ENCODE data around the gene KIF1A.
"Not testable (repeated sequence)": the region's sequence is repeated elsewhere in the genome, so short reads cannot be mapped to it uniquely, and the experiment has no call there.

The KIF1A gene

DNA sequence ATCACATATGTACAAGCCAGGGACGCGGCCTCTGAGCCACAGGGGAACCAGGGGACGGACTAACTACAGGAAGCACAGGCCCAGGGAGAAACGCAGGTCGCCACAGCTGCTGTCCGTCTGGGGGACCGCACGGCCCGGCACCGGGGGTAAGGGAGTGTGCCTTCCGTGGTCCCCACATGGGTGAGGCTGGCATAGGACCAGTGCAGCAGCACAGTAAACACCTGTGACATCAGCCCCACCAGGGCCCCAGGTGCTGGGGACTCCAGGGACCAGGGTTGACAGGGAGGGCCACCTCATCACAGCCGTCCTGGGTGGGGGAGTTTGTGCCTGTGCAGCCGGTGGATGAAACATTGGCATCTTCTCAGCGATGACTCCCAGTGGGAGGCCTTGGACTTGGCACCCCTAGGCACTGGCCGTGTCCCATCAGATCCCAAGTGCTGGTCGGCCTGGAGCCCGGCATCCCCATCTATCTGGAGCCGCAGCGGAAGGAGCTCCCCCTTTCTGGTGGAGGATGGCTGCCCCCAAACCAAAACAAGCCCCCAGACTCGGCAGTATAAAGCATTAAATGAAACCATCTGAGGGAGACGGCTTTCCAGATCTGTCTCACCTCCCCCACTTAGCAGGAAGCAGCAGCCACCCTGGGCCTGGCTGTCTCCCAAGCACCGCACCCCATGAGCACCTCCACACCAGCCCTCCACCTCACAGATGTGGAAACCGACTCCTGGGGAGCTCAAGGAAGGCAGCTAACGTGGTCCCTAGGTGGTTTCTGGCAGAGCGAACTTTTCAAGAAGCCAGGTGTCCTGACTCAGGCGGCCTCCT is 105.9 kb downstream of the KIF1A start:
- DNase-seq: no peak

DNA sequence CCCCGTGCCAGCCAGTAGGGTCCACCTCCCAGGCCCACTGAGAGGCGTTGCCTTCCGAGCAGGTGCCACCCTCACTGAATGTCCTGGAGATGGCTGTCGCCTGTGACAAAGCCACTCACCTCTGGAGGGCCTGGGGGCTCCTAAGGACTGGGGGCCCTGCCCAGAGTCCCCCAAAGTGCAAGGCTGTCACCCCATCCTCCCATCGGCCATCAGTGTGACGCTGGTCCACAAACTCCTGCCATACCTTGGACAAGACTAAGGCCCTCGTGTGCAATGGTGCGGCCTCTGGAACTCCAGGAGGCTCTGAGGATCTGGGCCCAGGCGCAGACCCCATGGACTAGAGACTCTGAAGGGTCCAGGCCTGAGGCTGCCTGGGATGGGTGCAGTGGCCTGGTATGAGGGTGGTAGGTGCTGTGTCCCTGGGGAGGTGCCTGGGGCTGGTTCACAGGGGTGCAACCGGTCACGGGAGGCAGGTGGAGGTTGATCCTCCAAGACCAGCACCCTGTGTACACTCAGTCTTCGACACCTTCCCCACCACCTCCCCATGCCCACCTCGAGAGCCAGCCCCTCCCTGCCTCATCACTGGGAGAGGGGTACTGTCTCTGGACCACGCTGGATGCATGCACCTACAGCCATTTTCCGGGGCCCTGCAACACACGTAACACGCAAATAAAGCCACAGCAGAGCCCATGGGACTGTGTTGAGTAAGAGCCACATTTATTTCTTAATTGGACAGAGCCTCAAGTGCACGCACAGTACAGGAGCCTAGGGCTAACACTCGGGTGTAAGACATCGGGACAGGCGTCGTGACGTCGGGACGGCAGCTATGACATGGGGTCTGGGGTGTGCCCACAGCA is 106.7 kb downstream of the KIF1A start:
- no peak for DNase-seq

DNA sequence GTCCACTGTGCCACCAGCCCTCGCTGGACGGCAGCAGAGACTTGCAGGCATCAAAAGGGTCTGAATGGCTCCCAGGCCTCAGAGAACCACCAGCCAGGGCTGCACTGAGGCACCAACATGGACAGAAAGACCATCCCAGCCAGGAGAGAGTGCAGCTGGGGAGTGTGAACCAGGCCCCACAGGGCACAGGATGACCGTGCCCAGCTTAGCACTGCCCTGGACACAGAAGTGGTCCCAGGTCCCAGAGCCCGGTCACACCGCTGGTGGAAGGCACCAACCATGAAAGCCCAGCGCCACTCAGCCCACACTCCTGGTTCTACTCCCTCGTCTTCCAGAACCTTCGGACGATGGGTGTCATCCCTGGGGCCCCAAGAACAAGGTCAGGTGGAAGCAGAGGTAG is 107.9 kb downstream of the KIF1A start:
- DNase-seq: no peak

DNA sequence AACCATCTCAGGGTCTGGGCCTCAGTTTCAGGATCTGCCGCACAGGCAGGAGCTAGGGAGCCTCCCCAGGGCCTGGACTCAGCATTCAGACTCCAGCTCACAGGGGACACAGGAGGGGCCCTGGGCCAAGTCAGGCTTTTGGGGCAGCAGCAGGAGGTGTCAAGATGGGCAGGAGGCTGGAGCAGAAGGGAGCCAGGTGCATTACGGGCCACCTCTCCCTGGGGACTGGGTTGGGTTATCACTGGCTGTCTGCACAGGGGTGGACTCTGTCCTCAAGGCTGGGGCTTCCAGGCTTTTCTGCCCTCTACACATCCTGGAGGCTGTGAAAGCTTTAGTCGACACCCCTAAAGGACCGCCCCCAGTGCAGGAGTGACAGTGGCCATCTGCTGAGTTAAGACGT is 108.3 kb downstream of the KIF1A start:
- no peak for DNase-seq

DNA sequence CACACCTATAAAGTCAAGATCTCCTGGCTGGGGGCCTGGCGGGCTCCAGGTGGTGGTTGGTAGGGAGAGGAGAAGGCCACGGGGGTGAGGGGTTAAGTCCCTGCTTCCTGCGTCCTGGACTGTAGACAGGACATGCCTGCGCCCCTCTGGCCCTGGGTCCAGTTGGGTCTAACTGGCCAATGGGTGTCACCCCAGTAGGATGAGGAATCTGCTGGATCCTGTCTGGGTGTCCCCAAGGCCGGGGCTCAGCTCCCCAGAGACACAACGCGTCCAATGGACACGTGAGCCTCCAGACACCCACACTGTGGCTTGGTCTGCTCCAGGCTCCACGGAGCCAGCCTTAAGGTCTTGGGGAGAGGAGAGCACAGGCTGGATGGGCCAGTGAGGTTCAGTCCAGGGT is 108.7 kb downstream of the KIF1A start:
- DNase-seq: no peak

DNA sequence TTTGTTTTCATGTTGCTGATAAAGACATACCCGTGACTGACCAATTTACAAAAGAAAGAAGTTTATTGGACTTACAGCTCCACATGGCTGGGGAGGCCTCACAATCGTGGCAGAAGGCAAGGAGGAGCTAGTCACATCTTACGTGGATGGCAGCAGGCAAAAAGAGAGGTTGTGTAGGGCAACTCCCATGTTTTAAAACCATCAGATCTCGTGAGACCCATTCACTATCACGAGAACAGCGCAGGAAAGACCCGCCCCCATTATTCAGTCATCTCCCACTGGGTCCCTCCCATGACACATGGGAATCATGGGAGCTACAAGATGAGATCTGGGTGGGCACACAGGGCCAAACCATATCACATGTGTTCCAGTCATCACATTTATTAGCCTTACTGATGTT is 111.6 kb downstream of the KIF1A start:
- no peak for DNase-seq

DNA sequence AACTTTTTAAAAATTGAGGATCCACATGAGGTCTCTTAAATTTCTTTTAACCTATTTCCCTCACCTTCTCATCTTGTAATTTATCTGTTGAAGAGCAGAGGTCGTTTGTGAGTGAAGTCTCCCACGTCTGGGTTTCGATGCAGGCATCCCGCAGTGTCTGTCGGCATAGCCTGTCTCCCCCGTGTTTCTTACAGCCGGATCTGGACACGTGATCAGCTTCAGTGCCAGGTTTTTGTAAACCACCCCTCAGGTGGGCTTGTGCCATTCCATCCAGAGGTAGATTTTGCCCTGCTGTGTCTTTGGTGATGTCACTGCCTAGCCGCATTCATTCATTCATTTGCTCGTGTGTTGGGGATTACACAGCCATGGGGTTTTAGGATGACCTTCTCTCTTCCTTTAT is 112.2 kb downstream of the KIF1A start:
- DNase-seq: no peak

DNA sequence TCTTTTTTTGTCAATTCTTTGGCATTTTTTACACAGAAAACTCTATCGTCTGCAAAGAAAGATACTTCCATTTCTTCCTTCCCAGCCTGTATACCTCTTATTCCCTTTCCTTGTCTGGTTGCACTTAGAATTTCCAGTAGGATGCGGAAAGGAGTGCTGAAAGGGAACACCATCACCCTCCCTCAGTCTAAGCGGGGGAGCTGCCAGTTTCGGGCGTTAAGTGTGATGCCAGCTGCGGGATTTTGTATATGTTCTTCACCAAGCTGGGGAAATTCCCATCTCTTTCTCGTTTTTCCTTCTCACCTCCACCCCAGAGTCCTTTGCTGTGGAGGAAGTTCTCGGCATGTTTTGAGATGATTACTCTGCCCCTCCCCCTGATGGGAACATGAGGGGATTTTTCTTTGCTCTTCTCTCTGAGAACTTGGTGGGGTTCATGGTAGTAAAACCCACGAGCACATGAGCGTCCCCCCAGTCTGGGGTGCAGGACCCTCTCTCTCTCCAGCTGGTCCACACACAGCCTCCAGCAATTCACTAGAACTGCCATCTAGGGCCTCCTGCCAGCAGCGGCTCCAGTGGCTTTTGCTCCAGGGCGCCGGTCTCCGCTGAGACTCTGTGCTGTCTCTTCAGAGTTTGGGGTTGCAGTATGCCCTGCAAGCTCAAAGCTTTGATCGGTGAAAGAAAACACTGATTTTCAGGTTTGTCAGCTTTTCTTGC is 112.8 kb downstream of the KIF1A start:
- no peak for DNase-seq

DNA sequence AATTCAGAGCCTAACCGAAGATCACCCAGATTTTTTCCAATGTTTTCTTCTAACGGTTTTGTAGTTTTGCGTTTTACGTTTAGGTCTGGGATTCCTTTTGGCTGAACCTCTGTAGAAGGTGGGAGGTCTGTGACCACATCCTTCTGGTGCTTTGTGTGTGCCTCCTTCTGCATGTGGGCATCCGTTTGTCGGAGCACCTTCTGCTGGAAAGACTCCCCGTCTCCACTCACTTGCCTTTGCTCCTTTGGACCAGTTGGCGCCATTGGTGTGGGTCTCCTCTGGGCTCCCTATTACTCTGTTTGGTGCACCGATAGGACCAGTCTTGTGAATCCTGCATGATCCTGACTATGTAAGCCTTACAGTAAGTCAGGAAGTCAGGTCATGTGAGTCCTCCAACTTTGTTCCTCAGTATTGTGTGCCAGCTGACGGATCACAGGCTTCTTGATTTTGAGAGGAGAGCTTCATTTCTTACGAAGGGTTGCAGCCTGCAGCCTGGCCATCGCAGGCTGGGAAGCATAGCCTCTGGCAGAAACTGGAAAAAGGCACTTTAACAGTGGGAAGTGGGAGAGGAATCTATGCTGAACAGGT is 114.7 kb downstream of the KIF1A start:
- DNase-seq: no peak

DNA sequence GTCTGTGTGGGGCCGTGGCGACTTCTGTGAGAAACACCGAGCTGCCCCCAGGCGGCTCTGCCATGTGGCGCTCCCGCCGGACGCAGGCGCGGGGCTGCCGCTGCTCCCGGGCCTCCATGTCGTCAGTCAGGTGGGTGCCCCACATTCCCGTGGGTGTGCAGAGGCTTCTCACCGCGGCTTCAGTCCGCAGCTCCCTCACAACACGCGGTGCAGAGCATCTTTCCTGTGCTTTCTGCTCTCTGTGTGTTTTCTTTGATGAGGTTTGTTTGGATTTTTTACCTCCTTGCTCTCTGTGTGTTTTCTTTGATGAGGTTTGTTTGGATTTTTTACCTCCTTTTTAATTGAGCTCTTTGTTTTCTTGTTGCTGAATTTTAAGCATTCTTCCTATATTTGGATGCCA is 115.4 kb downstream of the KIF1A start:
- DNase-seq: peak; percentile 24

DNA sequence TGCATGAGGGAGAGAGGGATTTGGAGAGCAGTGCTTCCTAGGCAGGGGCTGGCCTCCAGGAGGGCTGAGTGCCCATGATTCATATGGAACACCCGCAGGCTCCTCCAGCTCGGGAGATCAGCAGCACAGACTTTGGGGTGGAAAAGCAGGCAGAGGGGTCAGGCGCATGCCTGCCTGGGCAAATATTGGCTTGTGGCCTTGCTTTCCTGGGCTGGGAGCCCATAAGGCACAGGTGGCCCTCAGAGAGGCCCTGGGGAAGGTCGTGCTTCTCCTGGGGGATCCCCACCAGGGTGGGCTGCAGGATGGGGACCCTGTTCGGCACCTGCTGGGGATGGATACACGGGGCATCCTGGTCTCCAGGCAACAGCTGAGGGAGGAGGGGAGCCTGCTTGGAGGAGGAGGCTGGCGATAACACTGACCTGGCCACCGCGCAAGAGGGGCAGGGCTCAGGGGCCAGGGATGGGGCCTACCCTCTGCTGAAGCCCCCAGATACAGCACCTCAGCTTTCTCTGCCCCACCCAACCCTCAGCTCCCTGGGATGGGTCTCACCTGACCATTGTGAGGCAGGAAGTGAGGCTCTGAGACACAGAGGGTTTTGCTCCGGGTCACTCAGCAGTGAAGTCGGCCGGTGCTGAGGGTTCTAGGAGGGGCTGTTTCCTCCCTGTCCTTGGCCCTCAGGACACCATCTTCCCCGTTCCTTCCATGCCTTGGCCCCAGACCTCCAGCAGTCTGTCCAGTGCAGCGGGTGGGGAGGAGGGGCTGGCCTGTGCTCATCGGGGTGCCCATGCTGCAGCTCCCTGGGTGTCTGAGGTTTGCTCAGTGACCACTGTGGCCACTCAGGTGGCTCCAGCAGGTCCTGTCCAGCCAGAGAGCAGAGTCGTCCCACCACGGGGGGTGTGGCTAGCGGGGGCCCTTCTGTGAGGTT is 116.3 kb downstream of the KIF1A start:
- DNase-seq: no peak

DNA sequence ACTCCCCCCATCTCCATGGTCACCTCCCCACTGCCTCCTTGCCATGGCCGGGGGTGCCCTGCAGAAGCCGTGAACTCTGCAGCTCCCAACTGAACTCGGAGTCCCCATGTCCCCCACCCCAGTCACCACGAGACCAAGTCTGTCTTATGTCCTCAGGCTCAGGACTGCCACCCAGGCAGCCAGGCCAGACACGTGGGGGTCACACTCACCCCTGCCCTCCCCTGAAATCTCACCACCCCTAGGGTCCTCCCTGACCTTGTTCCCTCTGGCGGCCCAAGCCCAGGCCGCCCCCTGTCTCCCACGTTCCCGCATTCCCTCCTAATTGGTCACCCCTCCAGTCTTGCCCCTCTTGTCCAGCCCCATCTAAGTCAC is 117.4 kb downstream of the KIF1A start:
- DNase-seq: no peak

DNA sequence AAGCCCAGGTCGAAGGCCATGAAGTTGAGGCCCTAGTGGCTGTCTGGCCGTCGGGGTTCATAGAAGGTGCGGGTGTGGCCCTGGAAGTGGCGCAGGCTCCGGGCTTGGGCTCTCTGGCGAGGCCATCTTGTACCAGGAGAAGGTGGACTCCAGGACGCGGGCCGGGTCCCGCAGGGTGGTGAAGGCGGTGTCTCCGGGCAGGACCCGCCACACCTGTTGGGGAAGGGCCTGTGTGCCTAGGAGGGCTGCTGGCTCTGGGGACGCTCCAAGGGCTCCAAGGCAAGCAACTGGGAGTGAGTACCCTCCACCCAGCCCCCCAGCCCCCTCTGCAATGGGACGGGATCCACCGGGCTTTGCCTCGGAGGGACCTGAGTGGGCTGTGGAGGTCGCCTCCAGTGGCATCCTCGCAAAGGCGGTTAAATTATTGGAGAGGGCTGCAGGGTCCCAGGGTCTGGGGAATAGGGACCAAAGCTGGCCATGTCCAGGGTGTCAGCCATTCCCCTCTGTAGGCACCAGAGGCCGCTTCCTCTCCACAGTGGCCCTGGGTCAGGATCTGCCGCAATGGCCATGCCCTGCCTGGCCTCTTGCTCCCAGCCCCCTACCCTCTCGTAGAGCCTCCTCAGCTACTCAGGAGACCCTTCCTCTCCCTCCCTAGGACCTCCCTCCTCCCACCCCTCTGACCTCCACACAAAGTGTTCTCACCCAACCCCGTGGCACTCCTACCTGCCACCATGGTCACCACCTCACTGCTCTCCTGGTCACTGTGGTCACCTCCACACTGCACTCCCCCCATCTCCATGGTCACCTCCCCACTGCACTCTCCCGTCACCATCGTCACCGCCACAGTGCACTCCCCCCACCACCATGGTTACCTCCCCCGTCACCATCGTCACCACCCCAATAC is 118.0 kb downstream of the KIF1A start:
- no peak for DNase-seq

DNA sequence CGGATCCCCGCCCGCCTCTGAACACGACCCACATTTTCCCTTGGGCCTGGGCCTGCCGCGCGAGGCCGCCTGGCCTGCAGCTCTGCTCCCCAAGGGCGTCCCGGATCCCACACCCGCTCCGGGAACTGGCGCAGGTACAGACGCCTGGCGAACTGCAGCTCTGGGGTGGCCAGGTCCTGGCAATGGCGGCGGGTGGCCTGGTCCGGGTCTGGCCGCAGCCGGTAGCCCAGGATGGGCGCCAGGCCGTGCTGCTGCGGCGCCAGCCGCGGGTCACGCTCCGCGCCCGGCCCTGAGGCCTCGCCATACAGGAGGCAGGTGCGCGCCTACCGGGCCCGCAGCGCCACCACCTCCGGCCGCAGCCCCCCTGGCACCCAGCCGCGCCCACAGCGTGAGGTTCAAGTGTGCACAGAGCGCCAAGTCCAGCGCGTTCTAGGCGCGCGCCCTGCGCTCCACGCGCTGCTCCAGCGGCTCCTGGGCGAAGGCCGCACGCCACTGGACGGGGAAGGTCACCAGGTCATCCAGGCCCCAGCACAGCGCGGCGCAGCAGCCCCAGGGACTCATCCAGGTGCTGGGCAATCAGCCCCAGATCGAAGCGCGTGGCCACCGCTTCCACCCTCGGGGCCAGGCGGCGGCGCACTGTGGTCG is 118.8 kb downstream of the KIF1A start:
- no peak for DNase-seq

DNA sequence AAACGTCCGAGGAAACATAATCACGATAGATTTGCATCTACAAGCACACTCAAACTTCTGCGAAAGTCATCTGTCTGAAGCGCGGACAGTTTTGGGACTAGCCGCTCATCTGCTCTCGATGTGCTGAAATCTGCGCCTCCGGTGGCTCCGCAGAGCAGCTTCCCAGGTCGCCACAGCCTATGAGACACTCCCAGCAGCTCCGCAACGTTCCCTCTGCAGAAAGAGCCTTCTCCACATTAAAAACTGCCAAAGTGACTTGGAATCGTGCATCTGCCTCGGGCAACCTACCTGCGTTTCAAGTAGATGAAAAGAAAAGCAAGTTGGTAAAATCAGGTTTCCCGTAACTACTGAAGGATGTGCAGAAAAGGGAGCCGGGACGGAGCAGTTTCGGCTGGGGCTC is 119.4 kb downstream of the KIF1A start:
- not testable (repeated sequence) for DNase-seq

DNA sequence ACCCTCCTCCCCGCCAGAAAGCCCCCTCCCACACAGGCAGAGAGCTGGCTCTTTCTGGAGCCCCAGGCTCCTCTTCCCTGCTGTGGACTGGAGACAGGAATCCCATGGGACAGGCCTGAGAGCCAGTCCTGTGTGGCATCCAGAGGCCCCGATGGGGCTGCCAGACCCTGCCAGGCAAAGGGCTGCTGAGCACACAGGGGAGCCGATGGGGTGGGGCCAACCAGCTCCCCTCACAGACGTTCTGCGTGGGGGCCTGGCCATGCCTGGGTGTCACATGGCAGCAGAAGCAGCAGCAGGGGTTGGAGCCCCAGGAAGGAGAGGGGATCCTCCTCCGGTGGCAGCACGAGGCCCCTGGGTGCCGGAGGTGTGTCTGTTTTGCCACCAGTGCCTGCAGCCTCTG is 120.2 kb downstream of the KIF1A start:
- not testable (repeated sequence) for DNase-seq

DNA sequence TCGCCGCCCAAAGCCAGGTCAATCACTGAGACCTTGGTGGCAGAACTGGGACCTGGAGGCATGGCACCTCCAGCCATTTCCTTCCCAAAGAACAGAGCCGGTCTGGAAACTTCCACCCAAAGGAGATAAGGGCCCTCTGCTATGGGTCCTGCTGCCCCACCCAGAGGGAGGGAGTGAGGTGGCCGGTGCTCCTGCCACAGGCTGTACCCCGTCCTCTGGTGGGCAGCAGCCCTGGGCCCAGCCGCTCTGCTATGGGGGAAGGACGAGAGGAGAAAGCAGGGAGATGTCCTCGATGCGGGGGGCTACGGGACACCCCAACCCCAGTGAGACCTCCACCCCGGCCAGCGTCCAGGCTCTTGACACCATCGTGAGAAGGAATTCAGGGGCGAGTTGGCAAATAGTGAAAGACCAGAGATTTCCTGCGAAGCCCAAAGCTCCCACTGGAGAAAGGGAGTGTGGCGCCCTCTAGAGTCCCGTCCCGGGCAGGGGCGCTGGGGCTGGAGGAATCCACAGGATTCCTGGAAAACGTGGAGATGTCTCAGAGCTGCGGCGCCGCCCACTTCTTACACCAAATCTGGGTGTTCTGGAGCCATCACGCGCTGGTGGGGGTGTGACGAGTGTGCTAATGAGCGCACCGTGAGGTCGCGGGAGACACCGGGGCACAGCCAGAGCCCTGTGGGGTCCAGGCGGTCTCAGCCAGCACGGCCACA is 121.0 kb downstream of the KIF1A start:
- not testable (repeated sequence) for DNase-seq

DNA sequence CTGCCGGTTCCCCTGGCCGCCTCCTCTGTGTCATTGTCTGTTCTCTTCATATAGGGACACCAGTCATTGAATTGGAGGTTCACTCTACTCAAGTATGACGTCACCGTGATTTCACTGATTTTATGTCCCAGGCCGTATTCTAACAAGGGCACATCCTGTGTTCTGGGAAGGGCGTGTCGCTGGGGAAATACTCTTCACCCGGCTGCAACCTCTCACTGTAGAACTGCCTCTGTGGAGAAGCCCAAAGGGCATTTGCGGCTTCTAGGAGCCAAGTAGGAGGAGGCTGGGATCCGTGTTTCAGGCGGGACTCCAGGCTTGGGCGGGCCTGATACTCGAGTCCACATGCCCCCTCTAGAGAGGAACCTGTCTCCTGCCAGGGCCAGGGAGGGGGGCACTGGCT is 123.5 kb downstream of the KIF1A start:
- not testable (repeated sequence) for DNase-seq

DNA sequence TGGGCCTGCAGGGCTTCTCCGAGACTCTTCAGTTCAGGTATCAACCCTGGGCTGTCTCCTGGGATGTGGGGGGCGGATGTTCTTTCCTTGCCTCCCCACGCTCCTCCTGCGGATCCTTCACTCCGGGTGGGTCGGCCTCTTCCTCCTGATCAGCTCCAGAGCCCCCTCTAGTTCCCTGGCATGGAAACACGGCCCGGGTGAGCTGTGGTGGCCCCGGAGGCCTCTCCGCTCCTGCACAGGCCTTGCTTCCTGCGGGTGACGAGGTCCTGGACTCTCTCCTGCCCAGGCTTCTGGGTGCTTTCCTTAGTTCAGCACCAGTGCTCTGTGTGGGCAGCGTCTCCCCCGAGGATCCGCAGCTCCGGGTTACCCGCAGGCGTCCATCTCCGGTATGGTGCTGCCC is 124.4 kb downstream of the KIF1A start:
- not testable (repeated sequence) for DNase-seq

DNA sequence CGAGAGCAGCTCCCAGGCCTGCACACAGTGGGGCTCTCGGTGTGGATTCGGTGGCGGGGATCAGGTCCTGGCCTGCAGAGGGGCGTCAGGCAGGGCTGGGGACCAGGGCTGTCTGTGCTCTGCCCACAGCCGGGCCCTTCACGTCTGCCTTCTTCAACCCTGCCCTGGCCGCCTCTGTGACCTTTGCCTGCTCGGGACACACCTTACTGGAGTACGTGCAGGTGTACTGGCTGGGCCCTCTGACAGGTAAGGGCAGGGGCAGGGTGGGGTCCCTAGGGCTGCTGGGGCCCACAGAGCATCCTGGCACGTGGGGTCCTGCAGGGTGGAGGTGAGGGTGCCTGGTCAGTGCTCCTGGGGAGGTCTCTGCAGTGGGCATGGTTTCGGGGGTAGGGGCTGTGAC is 125.7 kb downstream of the KIF1A start:
- not testable (repeated sequence) for DNase-seq

Measured in stimulated activated naive CD4-positive, alpha-beta T cell treated with Interleukin-2 at 50 U/mL for 16 hours (primary cell).